A549 (cell line): ENCODE results near the gene GALNT15. TPM values are rescaled to one million over a fixed set of nuclear protein-coding genes. Genes with fewer than 3 reads are reported as not detected.

Experiments
- ATAC-seq, 2 experiments: fragments of 200-7000 bp in 1 of 2; fragments of >200 bp in 1 of 2; cut with Nextera tagmentation in 1 of 2; cut with Tn5 transposase in 1 of 2; 3 replicates each; pipeline versions ENCODE4 v1.8.0 to v1.9.1; 2018 to 2020; ENCODE audit warnings: mild to moderate bottlenecking in 1 of 2, moderate library complexity in 1 of 2
- CTCF ChIA-PET: fragments of 300-600 bp; sonication (Branson Sonifier 250); formaldehyde crosslinking; extraction: SDS; loops from one replicate; lab custom pipeline; 2021; ENCODE audit warnings: antibody characterized with exemption, inconsistent platforms; lab: Yijun Ruan, JAX
- POLR2A ChIA-PET: fragments of 350-600 bp; formaldehyde crosslinking; extraction: SDS; loops from one replicate; lab custom pipeline; 2021; ENCODE audit warnings: antibody characterized with exemption, inconsistent platforms; lab: Yijun Ruan, JAX
- DNase-seq, 2 experiments: peaks; one replicate each; pipeline versions ENCODE4 v3.0.0 to v3.0.0-alpha.2; 2011 to 2016; ENCODE audit warnings: low read depth in 1 of 2, low spot score in 1 of 2
- FAIRE-seq: peaks from 2 replicates; lab custom pipeline; 2011; peaks lifted over from hg19 to GRCh38; lab: Jason Lieb, UNC
- H3K27ac ChIP-seq, 2 experiments: fragments of >200 bp; sonication (Bioruptor Twin); formaldehyde crosslinking; 3 replicates each; pipeline ENCODE4 v1.5.1; 2016 to 2017
- H3K4me1 ChIP-seq: fragments of >200 bp; sonication (Bioruptor Twin); formaldehyde crosslinking; 3 replicates; pipeline ENCODE4 v1.6.1; 2016
- H3K4me2 ChIP-seq: fragments of >200 bp; sonication (Bioruptor Twin); formaldehyde crosslinking; 3 replicates; pipeline ENCODE4 v1.6.1; 2016
- H3K4me3 ChIP-seq: fragments of >200 bp; sonication (Bioruptor Twin); formaldehyde crosslinking; 3 replicates; pipeline ENCODE4 v1.5.1; 2016
- H3K9me3 ChIP-seq: fragments of >200 bp; sonication (Bioruptor Twin); formaldehyde crosslinking; 3 replicates; pipeline ENCODE4 v1.6.1; 2016
- CBX8 ChIP-seq: fragments of 200-600 bp; sonication (generic); IDR thresholded peaks from 2 replicates; pipeline ENCODE4 v1.6.1; 2016
- CHD4 ChIP-seq: fragments of 200-600 bp; sonication (generic); IDR thresholded peaks from 2 replicates; pipeline ENCODE4 v1.6.1; 2016; ENCODE audit warnings: antibody characterized with exemption, mild to moderate bottlenecking, borderline replicate concordance
- ELK1 ChIP-seq: fragments of 150-350 bp; IDR thresholded peaks from 2 replicates; pipeline ENCODE4 v1.6.1; 2014; ENCODE audit warnings: low read depth, mild to moderate bottlenecking, low read length
- EP300 ChIP-seq, 2 experiments: fragments of >200 bp; sonication (Bioruptor Twin); formaldehyde crosslinking; IDR thresholded peaks; 2 replicates in 1 of 2; 3 replicates in 1 of 2; pipeline ENCODE4 v1.6.1; 2016 to 2017
- ESRRA ChIP-seq: fragments of 150-350 bp; IDR thresholded peaks from 2 replicates; pipeline ENCODE4 v1.6.1; 2014; ENCODE audit warnings: mild to moderate bottlenecking, low read length, borderline replicate concordance
- FOSB ChIP-seq: fragments of 250-450 bp; sonication (Bioruptor Pico); IDR thresholded peaks from 2 replicates; pipeline ENCODE4 v1.5.0; 2020; ENCODE audit warnings: mild to moderate bottlenecking, moderate library complexity
- FOXS1 ChIP-seq: fragments of 250-450 bp; sonication (Bioruptor Pico); IDR thresholded peaks from 2 replicates; pipeline ENCODE4 v1.5.0; 2020; ENCODE audit warnings: mild to moderate bottlenecking, moderate library complexity
- JUN ChIP-seq, 2 experiments: fragments of >200 bp; sonication (Bioruptor Twin); formaldehyde crosslinking; IDR thresholded peaks; 2 replicates in 1 of 2; 3 replicates in 1 of 2; pipeline ENCODE4 v1.6.1; 2016 to 2017
- KDM1A ChIP-seq: fragments of 200-600 bp; sonication (generic); IDR thresholded peaks from 2 replicates; pipeline ENCODE4 v1.6.1; 2016; ENCODE audit warnings: low read depth, mild to moderate bottlenecking
- MAX ChIP-seq: IDR thresholded peaks from 2 replicates; pipeline ENCODE4 v1.6.1; 2012
- NPAS2 ChIP-seq: fragments of 250-450 bp; sonication (Bioruptor Pico); IDR thresholded peaks from 2 replicates; pipeline ENCODE4 v1.8.0; 2022; ENCODE audit warnings: mild to moderate bottlenecking, moderate library complexity, borderline replicate concordance
- POLR2AphosphoS2 ChIP-seq: conservative IDR thresholded peaks from 2 replicates; pipeline ENCODE4 v1.6.1; 2012; ENCODE audit warnings: low read length, improper control_type of control experiment, inconsistent platforms
- RAD21 ChIP-seq, 2 experiments: fragments of >200 bp in 1 of 2; sonication (Bioruptor Twin) in 1 of 2; formaldehyde crosslinking in 1 of 2; IDR thresholded peaks in 1 of 2; conservative IDR thresholded peaks in 1 of 2; 2 replicates in 1 of 2; 3 replicates in 1 of 2; pipeline ENCODE4 v1.6.1; 2012 to 2018; ENCODE audit warnings: inconsistent platforms in 1 of 2
- RFX5 ChIP-seq: fragments of 450-650 bp; IDR thresholded peaks from 2 replicates; pipeline ENCODE4 v1.7.1; 2014; ENCODE audit warnings: antibody characterized with exemption, mild to moderate bottlenecking, moderate library complexity
- RNF2 ChIP-seq: fragments of 200-600 bp; sonication (generic); IDR thresholded peaks from 2 replicates; pipeline ENCODE4 v1.6.1; 2016; ENCODE audit warnings: low read depth, mild to moderate bottlenecking, antibody characterized with exemption, moderate library complexity, borderline replicate concordance
- SMC3 ChIP-seq: fragments of >200 bp; sonication (Bioruptor Twin); formaldehyde crosslinking; IDR thresholded peaks from 3 replicates; pipeline ENCODE4 v1.6.1; 2018; ENCODE audit warnings: inconsistent platforms
- SREBF2 ChIP-seq: fragments of 450-650 bp; IDR thresholded peaks from 2 replicates; pipeline ENCODE4 v1.6.1; 2014; ENCODE audit warnings: mild to moderate bottlenecking, moderate library complexity
- WGBS: methylation state at CpG from one replicate; pipeline ENCODE4 v1.1.6; 2017; ENCODE audit errors: missing lambda C conversion rate; 5-methylcytosine and 5-hydroxymethylcytosine counted together
- polyA plus RNA-seq, 4 experiments: library from polyadenylated mRNA; depleted of rRNA in 3 of 4; stranded (reverse); fragments of >200 nt; fragmentation: RNase III in 1 of 4; extraction: RNeasy Plus Mini Kit Qiagen cat#74134 plus additional on column Dnase treatment in 1 of 4; gene quantifications; 2 replicates in 3 of 4; 3 replicates in 1 of 4; pipeline ENCODE4 v1.2.3, GENCODE V29; 2011 to 2017
- TF ChIP-seq, protein P1 (sequence below): fragments of >200 bp; sonication (Bioruptor Twin); formaldehyde crosslinking; IDR thresholded peaks from 3 replicates; pipeline ENCODE4 v1.5.1; 2016
- TF ChIP-seq, protein P2 (sequence below): fragments of >200 bp; sonication (Bioruptor Twin); formaldehyde crosslinking; IDR thresholded peaks from 2 replicates; pipeline ENCODE4 v1.6.1; 2016

The GALNT15 gene
- polyA plus RNA-seq, 2 of the 4 experiments (the other 2 are of a cell fraction), result 0.04 TPM; not detected in 1

GRCh38 chr3:16243706-16244490 lies 69.4 kb downstream of the GALNT15 start:
- no peak overlapping the region for H3K4me2 ChIP-seq
- ChIA-PET CTCF (interaction anchor here (0.9 to 5.1 kb wide), 13 partner anchors 8 to 1041 kb away, joined by 3 to 43 read pairs (median 4); partner anchors contain the start of genes DPH3 and OXNAD1), POLR2A (no interaction called here)
- H3K27ac ChIP-seq, result no peak overlapping the region; a peak in 1 of 6 replicates
- no peak for FAIRE-seq
- 66% methylated on average over 9 of the region's 9 CpGs for WGBS
- TF ChIP-seq, protein P1, sequence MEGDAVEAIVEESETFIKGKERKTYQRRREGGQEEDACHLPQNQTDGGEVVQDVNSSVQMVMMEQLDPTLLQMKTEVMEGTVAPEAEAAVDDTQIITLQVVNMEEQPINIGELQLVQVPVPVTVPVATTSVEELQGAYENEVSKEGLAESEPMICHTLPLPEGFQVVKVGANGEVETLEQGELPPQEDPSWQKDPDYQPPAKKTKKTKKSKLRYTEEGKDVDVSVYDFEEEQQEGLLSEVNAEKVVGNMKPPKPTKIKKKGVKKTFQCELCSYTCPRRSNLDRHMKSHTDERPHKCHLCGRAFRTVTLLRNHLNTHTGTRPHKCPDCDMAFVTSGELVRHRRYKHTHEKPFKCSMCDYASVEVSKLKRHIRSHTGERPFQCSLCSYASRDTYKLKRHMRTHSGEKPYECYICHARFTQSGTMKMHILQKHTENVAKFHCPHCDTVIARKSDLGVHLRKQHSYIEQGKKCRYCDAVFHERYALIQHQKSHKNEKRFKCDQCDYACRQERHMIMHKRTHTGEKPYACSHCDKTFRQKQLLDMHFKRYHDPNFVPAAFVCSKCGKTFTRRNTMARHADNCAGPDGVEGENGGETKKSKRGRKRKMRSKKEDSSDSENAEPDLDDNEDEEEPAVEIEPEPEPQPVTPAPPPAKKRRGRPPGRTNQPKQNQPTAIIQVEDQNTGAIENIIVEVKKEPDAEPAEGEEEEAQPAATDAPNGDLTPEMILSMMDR, result no peak
- no peak for TF ChIP-seq EP300 (IDR thresholded peaks at IDR 0.05)
- no peak overlapping the region for H3K4me3 ChIP-seq
- H3K4me1 ChIP-seq, result peaks cover 28% of the 10 kb centered on the region
- H3K9me3 ChIP-seq, result no peaks in the 10 kb centered on the region
- ATAC-seq, result no peak
- no peak for DNase-seq

DNA sequence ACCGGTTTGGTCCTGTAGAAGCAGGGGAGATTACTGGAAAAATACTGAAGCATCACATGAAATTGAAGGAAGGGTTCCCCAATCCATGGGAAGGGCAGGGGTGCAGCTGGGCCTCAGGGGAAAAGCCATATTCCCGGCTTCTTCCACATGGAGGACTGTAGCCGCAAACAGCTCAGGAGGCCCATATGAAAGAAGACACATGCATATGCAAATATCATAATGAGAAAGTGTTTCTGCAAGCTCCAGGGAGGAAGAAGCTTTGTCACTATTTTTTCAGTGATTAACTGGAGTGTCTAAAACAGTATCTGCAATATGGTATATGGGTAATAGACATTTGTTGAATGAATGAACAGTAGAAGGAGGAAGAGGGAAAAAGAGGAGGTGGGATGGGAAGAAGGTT lies 71.1 kb downstream of the GALNT15 start:
- CTCF ChIA-PET, result interaction anchor here (0.6 to 1.5 kb wide), 11 partner anchors 10 to 433 kb away, joined by 3 to 13 read pairs (median 4); no protein-coding TSS in a partner anchor
- H3K4me3 ChIP-seq, result no peak overlapping the region
- no peak for ATAC-seq

DNA sequence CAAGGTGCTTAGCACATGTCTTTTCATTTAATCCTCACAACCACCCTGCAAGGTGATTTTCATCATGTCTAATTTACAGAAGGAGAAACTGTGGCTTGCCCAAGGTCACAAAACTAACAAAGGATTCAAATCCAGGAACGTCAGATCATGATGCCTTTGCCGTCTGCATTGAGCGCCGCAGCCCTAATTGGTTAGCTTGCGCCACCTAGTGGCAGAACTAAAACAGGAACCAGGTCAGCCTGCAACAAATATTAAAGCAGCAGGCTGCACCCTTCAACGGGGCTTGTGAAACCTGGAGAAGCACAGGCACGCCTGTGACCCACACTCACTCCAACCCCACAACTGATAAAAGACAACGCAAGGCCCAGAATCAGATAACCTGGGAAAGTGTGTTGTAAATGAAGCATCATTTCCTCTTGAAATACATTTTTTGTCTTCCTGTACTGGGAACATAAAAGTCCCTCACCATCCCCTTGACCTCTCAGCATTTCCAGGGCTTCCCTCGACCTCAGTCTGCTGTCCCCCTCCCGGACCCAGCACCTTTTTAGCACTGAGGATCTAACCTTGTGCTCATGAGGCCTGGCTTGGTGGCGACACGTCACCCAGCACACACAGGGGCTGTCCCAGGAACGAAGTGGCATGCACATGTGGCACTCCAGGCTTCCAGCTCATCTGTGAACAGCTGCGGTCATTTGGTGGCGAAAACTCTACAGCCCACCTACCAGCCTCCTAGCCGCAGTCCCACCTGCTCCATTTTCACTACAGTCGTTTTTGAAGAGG lies 73.0 kb downstream of the GALNT15 start:
- POLR2A ChIA-PET, result no interaction called here
- Histone ChIP-seq H3K4me3 (no peak overlapping the region), H3K4me2 (peak overlapping the region; percentile 57)

More for the DNA sequence above, 71.1 kb downstream of the GALNT15 start:
- WGBS, result 89% methylated on average over 3 of the region's 3 CpGs
- peaks cover 12% of the 10 kb centered on the region for H3K4me1 ChIP-seq
- no peak for FAIRE-seq
- DNase-seq, result no peak
- no peak overlapping the region for H3K4me2 ChIP-seq
- H3K9me3 ChIP-seq, result no peaks in the 10 kb centered on the region
- no peak overlapping the region for H3K27ac ChIP-seq
- POLR2A ChIA-PET, result no interaction called here
- TF ChIP-seq RNF2 (no peak), ELK1 (no peak), MAX (no peak), EP300 (IDR thresholded peaks at IDR 0.05) (no peak), NPAS2 (CRISPR knock-in tag) (no peak), RFX5 (no peak), FOXS1 (CRISPR knock-in tag) (no peak), CHD4 (no peak), SREBF2 (no peak), JUN (IDR thresholded peaks at IDR 0.05) (no peak), KDM1A (no peak), FOSB (CRISPR knock-in tag) (no peak), CBX8 (no peak)
- TF ChIP-seq, protein P2, sequence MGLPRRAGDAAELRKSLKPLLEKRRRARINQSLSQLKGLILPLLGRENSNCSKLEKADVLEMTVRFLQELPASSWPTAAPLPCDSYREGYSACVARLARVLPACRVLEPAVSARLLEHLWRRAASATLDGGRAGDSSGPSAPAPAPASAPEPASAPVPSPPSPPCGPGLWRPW, result no peak

More for the DNA sequence above, 73.0 kb downstream of the GALNT15 start:
- peaks cover 6% of the 10 kb centered on the region for H3K4me1 ChIP-seq
- DNase-seq (peak; percentile 68 to 81), FAIRE-seq (peak; percentile 63), ATAC-seq (peak; percentile 85 to 94)
- 20% methylated on average over 17 of the region's 17 CpGs for WGBS
- TF ChIP-seq ESRRA, result no peak
- TF ChIP-seq POLR2AphosphoS2, result no peak
- no peak for TF ChIP-seq FOSB (CRISPR knock-in tag)
- peak; percentile 96 to 97 for TF ChIP-seq RAD21 (conservative IDR thresholded peaks at IDR 0.05 in 1 of 2, IDR thresholded peaks at IDR 0.05 in 1 of 2)
- peak; percentile 95 for TF ChIP-seq SMC3
- TF ChIP-seq, protein P1, result peak; percentile 93
- CTCF ChIA-PET, result interaction anchor here (0.6 to 2.5 kb wide), 25 partner anchors 10 to 618 kb away, joined by 3 to 36 read pairs (median 4); partner anchors contain the start of genes DPH3, GALNT15 and OXNAD1
- H3K9me3 ChIP-seq, result no peaks in the 10 kb centered on the region
- peak overlapping the region; percentile 46 to 58; a peak in 4 of 6 replicates for H3K27ac ChIP-seq
